GM18873 (cell line): ENCODE measurements around the gene CDH9.
"Not testable (repeated sequence)": the region's sequence is repeated elsewhere in the genome, so short reads cannot be mapped to it uniquely, and the experiment has no call there.

Experiments
- ATAC-seq: cut with Tn5 transposase; IDR thresholded peaks from one replicate; pipeline ENCODE4 v1.9.1; 2021; ENCODE audit warnings: mild to moderate bottlenecking, moderate library complexity, moderate number of reproducible peaks; ENCODE audit not compliant: unreplicated experiment, low FRiP score

CDH9 gene

GRCh38 chr5:26955161-26955560, 83.2 kb downstream of the CDH9 start:
- no peak for ATAC-seq

- ATAC-seq, result no peak
These were observed 89.5 kb downstream of the CDH9 start for GRCh38 chr5:26948921-26949320.

- ATAC-seq, result no peak
These were observed 92.5 kb downstream of the CDH9 start for GRCh38 chr5:26945901-26946300.

GRCh38 chr5:26942481-26942880, 95.9 kb downstream of the CDH9 start:
- no peak for ATAC-seq

GRCh38 chr5:26940994-26941393, 97.4 kb downstream of the CDH9 start:
- ATAC-seq, result no peak

- no peak for ATAC-seq
These were observed 106.1 kb downstream of the CDH9 start for GRCh38 chr5:26932238-26932637.

GRCh38 chr5:26921439-26921838, 116.9 kb downstream of the CDH9 start:
- no peak for ATAC-seq

GRCh38 chr5:26903469-26903868, 134.9 kb downstream of the CDH9 start:
- no peak for ATAC-seq

GRCh38 chr5:26894719-26895263, 143.6 kb downstream of the CDH9 start:
- ATAC-seq, result no peak

- ATAC-seq, result no peak
These were observed 145.3 kb downstream of the CDH9 start for GRCh38 chr5:26893078-26893477.

GRCh38 chr5:26889815-26890214, 148.6 kb downstream of the CDH9 start:
- ATAC-seq, result no peak

GRCh38 chr5:26884481-26884880, 153.9 kb downstream of the CDH9 start:
- no peak for ATAC-seq

GRCh38 chr5:26883375-26883774, 155.0 kb downstream of the CDH9 start:
- no peak for ATAC-seq

- ATAC-seq, result no peak
These were observed 156.5 kb downstream of the CDH9 start for GRCh38 chr5:26881901-26882300.

GRCh38 chr5:26877154-26877553, 161.2 kb downstream of the CDH9 start:
- no peak for ATAC-seq

GRCh38 chr5:26872337-26872736, 166.0 kb downstream of the CDH9 start:
- no peak for ATAC-seq

- ATAC-seq, result no peak
These were observed 168.6 kb downstream of the CDH9 start for GRCh38 chr5:26869781-26870180.

- ATAC-seq, result no peak
These were observed 169.9 kb downstream of the CDH9 start for GRCh38 chr5:26868504-26868903.

GRCh38 chr5:26864061-26864460, 174.3 kb downstream of the CDH9 start:
- ATAC-seq, result no peak

GRCh38 chr5:26856238-26856637, 182.1 kb downstream of the CDH9 start:
- ATAC-seq, result no peak

GRCh38 chr5:26852450-26852849, 185.9 kb downstream of the CDH9 start:
- not testable (repeated sequence) for ATAC-seq

GRCh38 chr5:26847041-26847736, 191.2 kb downstream of the CDH9 start:
- ATAC-seq, result no peak
